Measurements from ENCODE around the gene CYB561. TPM values are rescaled to one million over a fixed set of nuclear protein-coding genes. Genes with fewer than 3 reads are reported as not detected.

CYB561 gene
- total RNA-seq, 1 experiment from 2014 or later = 40.1 TPM

DNA sequence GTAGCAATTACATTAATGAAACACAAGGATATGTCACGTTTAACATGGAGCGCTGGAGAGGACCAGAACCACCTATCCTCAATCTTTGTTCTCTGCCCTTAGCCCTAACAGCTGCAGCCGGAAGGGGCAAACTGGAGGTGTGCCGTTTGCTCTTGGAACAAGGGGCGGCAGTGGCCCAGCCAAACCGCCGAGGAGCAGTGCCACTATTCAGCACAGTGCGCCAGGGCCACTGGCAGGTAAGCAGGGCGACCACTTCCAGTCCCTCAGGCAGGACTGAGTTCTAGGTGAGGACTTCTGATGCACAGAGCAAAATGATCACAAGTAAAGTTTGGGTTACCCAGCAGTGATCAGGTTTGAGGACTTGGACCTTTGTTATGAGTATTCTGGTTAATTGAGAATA is 41.1 kb downstream of the CYB561 start:
- in situ Hi-C loops (cut with HindIII; ENCODE audit: low pct_unique_long_range_greater_than_20kb, low sequenced_read_pairs) (no loop called here), intact Hi-C loops (cut with micrococcal nuclease; ENCODE audit: unreplicated experiment) (loop anchor here (10.0 kb wide), 4 partner anchors 290 to 730 kb away; no protein-coding TSS in a partner anchor)
- no peak for DNase-seq (ENCODE audit: low read depth, low spot score)
- ATAC-seq = no peak
- Histone ChIP-seq H3K4me3 (ENCODE audit: low read depth in 2 of 2, low read length in 2 of 2) (no peak overlapping the region), H3K27me3 (ENCODE audit: control insufficient read depth, insufficient read depth, low read length) (no peaks in the 10 kb centered on the region), H3K36me3 (ENCODE audit: control insufficient read depth, insufficient read depth, low read length) (no peaks in the 10 kb centered on the region), H3K9me3 (ENCODE audit: control insufficient read depth, insufficient read depth, low read depth, low read length) (no peaks in the 10 kb centered on the region), H3K27ac (ENCODE audit: low read length) (no peak overlapping the region), H3K4me1 (ENCODE audit: control insufficient read depth, insufficient read depth, low read length) (no peaks in the 10 kb centered on the region)
- POLR2A ChIA-PET = no interaction called here
- CTCF ChIA-PET = no interaction called here
- TF ChIP-seq POLR2AphosphoS5 (IDR thresholded peaks at IDR 0.05; ENCODE audit: low read depth, low read length) = no peak
- TF ChIP-seq, protein P1, sequence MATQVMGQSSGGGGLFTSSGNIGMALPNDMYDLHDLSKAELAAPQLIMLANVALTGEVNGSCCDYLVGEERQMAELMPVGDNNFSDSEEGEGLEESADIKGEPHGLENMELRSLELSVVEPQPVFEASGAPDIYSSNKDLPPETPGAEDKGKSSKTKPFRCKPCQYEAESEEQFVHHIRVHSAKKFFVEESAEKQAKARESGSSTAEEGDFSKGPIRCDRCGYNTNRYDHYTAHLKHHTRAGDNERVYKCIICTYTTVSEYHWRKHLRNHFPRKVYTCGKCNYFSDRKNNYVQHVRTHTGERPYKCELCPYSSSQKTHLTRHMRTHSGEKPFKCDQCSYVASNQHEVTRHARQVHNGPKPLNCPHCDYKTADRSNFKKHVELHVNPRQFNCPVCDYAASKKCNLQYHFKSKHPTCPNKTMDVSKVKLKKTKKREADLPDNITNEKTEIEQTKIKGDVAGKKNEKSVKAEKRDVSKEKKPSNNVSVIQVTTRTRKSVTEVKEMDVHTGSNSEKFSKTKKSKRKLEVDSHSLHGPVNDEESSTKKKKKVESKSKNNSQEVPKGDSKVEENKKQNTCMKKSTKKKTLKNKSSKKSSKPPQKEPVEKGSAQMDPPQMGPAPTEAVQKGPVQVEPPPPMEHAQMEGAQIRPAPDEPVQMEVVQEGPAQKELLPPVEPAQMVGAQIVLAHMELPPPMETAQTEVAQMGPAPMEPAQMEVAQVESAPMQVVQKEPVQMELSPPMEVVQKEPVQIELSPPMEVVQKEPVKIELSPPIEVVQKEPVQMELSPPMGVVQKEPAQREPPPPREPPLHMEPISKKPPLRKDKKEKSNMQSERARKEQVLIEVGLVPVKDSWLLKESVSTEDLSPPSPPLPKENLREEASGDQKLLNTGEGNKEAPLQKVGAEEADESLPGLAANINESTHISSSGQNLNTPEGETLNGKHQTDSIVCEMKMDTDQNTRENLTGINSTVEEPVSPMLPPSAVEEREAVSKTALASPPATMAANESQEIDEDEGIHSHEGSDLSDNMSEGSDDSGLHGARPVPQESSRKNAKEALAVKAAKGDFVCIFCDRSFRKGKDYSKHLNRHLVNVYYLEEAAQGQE (IDR thresholded peaks at IDR 0.05; ENCODE audit: insufficient read depth in 1 of 2, low read depth in 2 of 2, low read length in 1 of 2) = no peak
- no TSS peak for BruUV-seq (replicated peaks)

GRCh38 chr17:63402431-63403212 is 43.5 kb downstream of the CYB561 start:
- H3K4me1 ChIP-seq (ENCODE audit: control insufficient read depth, insufficient read depth, low read length) = no peaks in the 10 kb centered on the region
- no peaks in the 10 kb centered on the region for H3K9me3 ChIP-seq (ENCODE audit: control insufficient read depth, insufficient read depth, low read depth, low read length)
- DNase-seq (ENCODE audit: low read depth, low spot score) = no peak
- ATAC-seq = no peak
- no peaks in the 10 kb centered on the region for H3K36me3 ChIP-seq (ENCODE audit: control insufficient read depth, insufficient read depth, low read length)
- in situ Hi-C loops (cut with HindIII; ENCODE audit: low pct_unique_long_range_greater_than_20kb, low sequenced_read_pairs) = no loop called here
- H3K27me3 ChIP-seq (ENCODE audit: control insufficient read depth, insufficient read depth, low read length) = no peaks in the 10 kb centered on the region
- CTCF ChIA-PET = interaction anchor here (1.3 kb wide), 1 partner anchor 9 kb away, joined by 9 read pairs; no protein-coding TSS in a partner anchor
- BruUV-seq (replicated peaks) = no TSS peak
- H3K4me3 ChIP-seq (ENCODE audit: low read depth in 2 of 2, low read length in 2 of 2) = no peak overlapping the region
- H3K27ac ChIP-seq (ENCODE audit: low read length) = no peak overlapping the region
- POLR2A ChIA-PET = interaction anchor here (0.6 kb wide), 1 partner anchor 211 kb away, joined by 9 read pairs; no protein-coding TSS in a partner anchor
- TF ChIP-seq, protein P2, sequence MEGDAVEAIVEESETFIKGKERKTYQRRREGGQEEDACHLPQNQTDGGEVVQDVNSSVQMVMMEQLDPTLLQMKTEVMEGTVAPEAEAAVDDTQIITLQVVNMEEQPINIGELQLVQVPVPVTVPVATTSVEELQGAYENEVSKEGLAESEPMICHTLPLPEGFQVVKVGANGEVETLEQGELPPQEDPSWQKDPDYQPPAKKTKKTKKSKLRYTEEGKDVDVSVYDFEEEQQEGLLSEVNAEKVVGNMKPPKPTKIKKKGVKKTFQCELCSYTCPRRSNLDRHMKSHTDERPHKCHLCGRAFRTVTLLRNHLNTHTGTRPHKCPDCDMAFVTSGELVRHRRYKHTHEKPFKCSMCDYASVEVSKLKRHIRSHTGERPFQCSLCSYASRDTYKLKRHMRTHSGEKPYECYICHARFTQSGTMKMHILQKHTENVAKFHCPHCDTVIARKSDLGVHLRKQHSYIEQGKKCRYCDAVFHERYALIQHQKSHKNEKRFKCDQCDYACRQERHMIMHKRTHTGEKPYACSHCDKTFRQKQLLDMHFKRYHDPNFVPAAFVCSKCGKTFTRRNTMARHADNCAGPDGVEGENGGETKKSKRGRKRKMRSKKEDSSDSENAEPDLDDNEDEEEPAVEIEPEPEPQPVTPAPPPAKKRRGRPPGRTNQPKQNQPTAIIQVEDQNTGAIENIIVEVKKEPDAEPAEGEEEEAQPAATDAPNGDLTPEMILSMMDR (IDR thresholded peaks at IDR 0.05) = no peak
- TF ChIP-seq POLR2AphosphoS5 (IDR thresholded peaks at IDR 0.05; ENCODE audit: low read depth, low read length) (no peak), TCF7L2 (IDR thresholded peaks at IDR 0.05; ENCODE audit: low read depth, low read length) (no peak), SIN3A (IDR thresholded peaks at IDR 0.05; ENCODE audit: borderline replicate concordance, insufficient read depth, low read depth, low read length) (no peak)
- TF ChIP-seq, protein P1 (IDR thresholded peaks at IDR 0.05; ENCODE audit: insufficient read depth in 1 of 2, low read depth in 2 of 2, low read length in 1 of 2) = no peak
- intact Hi-C loops (cut with micrococcal nuclease; ENCODE audit: unreplicated experiment) = loop anchor here (10.0 kb wide), 4 partner anchors 288 to 728 kb away; no protein-coding TSS in a partner anchor

Data from Panc1 (cell line).